OCI-LY7 (cell line): ENCODE results near the gene ZDHHC3. TPM values are rescaled to one million over a fixed set of nuclear protein-coding genes. Genes with fewer than 3 reads are reported as not detected.

Experiments used
- BruUV-seq: library from RNA; stranded (reverse); fragments of 400-500 nt; replicated peaks from 2 replicates; lab custom pipeline; 2021; lab: Mats Ljungman, UMichigan
- CTCF ChIA-PET: fragments of 300-600 bp; sonication (Branson Sonifier 250); formaldehyde crosslinking; loops from one replicate; lab custom pipeline; 2022; ENCODE audit warnings: antibody characterized with exemption; ENCODE audit not compliant: unreplicated experiment; lab: Charles Lee
- POLR2A ChIA-PET: fragments of 300-600 bp; sonication (Branson Sonifier 250); formaldehyde crosslinking; loops from one replicate; lab custom pipeline; 2022; ENCODE audit warnings: antibody characterized with exemption; lab: Charles Lee
- DNase-seq: peaks from one replicate; pipeline ENCODE4 v3.0.0-alpha.2; 2015; ENCODE audit warnings: low spot score
- H2AFZ ChIP-seq: fragments of 200-600 bp; sonication (generic), shearing (Covaris generic); 2 replicates; pipeline ENCODE4 v1.6.1; 2014; ENCODE audit warnings: mild to moderate bottlenecking, antibody characterized with exemption, low read length, moderate library complexity
- H3K27ac ChIP-seq: fragments of 200-600 bp; sonication (generic); 2 replicates; pipeline ENCODE4 v1.5.1; 2014; ENCODE audit warnings: mixed run types, low read depth, mild to moderate bottlenecking, moderate library complexity, low read length, inconsistent platforms; ENCODE audit not compliant: poor library complexity, severe bottlenecking
- H3K36me3 ChIP-seq: fragments of 200-600 bp; sonication (generic); 2 replicates; pipeline ENCODE4 v1.6.1; 2014; ENCODE audit warnings: mild to moderate bottlenecking, antibody characterized with exemption, low read length, moderate library complexity, mixed read lengths; ENCODE audit not compliant: insufficient read depth
- H3K4me1 ChIP-seq: fragments of 200-600 bp; sonication (generic); 2 replicates; pipeline ENCODE4 v1.5.1; 2014; ENCODE audit warnings: mild to moderate bottlenecking, low read length; ENCODE audit not compliant: insufficient read depth, poor library complexity, severe bottlenecking
- H3K4me2 ChIP-seq: fragments of 200-600 bp; sonication (generic); 2 replicates; pipeline ENCODE4 v1.6.1; 2014; ENCODE audit warnings: mild to moderate bottlenecking, low read length
- H3K4me3 ChIP-seq: fragments of 200-600 bp; sonication (generic); 2 replicates; pipeline ENCODE4 v1.5.1; 2014; ENCODE audit warnings: mild to moderate bottlenecking, low read depth, low read length; ENCODE audit not compliant: poor library complexity, severe bottlenecking
- H3K79me2 ChIP-seq: fragments of 200-600 bp; sonication (generic); 2 replicates; pipeline ENCODE4 v1.6.1; 2016; ENCODE audit warnings: low read depth, mild to moderate bottlenecking, low read length, moderate library complexity, mixed read lengths; ENCODE audit not compliant: insufficient read depth
- H3K9me2 ChIP-seq: fragments of 200-600 bp; sonication (generic); 2 replicates; pipeline ENCODE4 v1.6.1; 2016; ENCODE audit warnings: mild to moderate bottlenecking, low read length, mixed read lengths; ENCODE audit not compliant: insufficient read depth
- H3K9me3 ChIP-seq: fragments of 200-600 bp; sonication (generic); 2 replicates; pipeline ENCODE4 v1.6.1; 2014; ENCODE audit warnings: mild to moderate bottlenecking, mixed run types, low read length, mixed read lengths
- H4K20me1 ChIP-seq: fragments of 200-600 bp; sonication (generic); 2 replicates; pipeline ENCODE4 v1.6.1; 2014; ENCODE audit warnings: mild to moderate bottlenecking, antibody characterized with exemption, low read length, moderate library complexity, mixed read lengths; ENCODE audit not compliant: insufficient read depth
- EZH2phosphoT487 ChIP-seq: fragments of 200-600 bp; sonication (generic); IDR thresholded peaks from 2 replicates; pipeline ENCODE4 v1.6.1; 2018; ENCODE audit warnings: low read depth, borderline replicate concordance, mild to moderate bottlenecking, mixed run types, antibody characterized with exemption, low read length, moderate library complexity, mixed read lengths
- intact Hi-C: fragments of 100-400 bp; cut with micrococcal nuclease; formaldehyde crosslinking; loops from one replicate; pipeline ENCODE4 v1.10.0; 2022; ENCODE audit not compliant: unreplicated experiment
- total RNA-seq, 2 experiments: library from RNA; depleted of rRNA in 1 of 2; stranded (reverse); fragments of >200 nt in 1 of 2; shearing (Covaris generic) in 1 of 2; gene quantifications; 2 replicates each; pipeline ENCODE4 v1.2.3, GENCODE V29; 2014 to 2022
- TF ChIP-seq, protein P1 (sequence below): fragments of 200-600 bp; sonication (generic); conservative IDR thresholded peaks from 2 replicates; pipeline ENCODE4 v1.5.1; 2014; ENCODE audit warnings: mild to moderate bottlenecking, antibody characterized with exemption, low read length, moderate library complexity, mixed read lengths

Gene ZDHHC3
- total RNA-seq, 2 experiments from 2014 or later = 53.1 to 53.6 TPM

DNA sequence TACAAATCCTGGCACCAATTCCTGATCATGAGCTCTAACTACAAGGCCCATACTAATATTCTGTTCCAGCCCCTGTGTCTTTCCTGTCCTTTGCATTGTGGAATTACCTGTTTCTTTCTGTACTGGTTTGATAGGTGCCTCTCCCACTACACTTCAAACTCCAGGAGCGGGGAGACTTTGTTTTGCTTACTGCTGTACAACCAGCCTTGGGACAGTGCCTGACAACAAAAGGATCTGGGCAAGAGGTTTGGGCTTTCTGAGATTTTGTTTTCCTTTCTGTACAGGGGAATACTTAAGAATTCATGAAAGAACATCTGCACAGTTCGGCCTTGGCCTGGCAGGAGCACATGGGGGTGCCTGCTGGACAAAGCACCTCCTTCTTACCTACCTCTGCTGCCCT is 45.1 kb downstream of the ZDHHC3 start:
- TF ChIP-seq, protein P1, sequence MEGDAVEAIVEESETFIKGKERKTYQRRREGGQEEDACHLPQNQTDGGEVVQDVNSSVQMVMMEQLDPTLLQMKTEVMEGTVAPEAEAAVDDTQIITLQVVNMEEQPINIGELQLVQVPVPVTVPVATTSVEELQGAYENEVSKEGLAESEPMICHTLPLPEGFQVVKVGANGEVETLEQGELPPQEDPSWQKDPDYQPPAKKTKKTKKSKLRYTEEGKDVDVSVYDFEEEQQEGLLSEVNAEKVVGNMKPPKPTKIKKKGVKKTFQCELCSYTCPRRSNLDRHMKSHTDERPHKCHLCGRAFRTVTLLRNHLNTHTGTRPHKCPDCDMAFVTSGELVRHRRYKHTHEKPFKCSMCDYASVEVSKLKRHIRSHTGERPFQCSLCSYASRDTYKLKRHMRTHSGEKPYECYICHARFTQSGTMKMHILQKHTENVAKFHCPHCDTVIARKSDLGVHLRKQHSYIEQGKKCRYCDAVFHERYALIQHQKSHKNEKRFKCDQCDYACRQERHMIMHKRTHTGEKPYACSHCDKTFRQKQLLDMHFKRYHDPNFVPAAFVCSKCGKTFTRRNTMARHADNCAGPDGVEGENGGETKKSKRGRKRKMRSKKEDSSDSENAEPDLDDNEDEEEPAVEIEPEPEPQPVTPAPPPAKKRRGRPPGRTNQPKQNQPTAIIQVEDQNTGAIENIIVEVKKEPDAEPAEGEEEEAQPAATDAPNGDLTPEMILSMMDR = no peak
- no peak for TF ChIP-seq EZH2phosphoT487
- peaks cover 89% of the 10 kb centered on the region for H3K36me3 ChIP-seq
- CTCF ChIA-PET = no interaction called here

DNA sequence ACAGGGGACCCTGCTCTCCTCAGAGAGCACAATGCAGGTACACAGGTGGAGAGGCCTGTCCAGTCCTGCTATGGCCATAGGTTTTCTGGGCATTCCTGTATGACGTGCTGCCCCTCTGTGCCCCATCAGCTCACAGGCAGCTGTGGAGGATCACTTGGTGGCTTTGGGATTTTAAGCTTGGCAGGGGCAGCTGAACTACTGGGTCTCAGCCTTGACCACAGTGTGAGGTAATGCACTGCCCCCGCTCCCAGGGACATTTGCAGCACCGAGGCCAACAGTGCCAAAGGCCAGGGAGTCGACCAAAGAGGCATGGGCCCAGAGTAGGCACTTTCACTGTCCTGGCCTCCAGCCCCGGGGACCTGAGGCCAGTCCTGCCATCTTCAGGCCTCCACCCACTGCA is 46.2 kb downstream of the ZDHHC3 start:
- Histone ChIP-seq H3K27ac (no peak overlapping the region), H2AFZ (no peak overlapping the region), H4K20me1 (no peaks in the 10 kb centered on the region), H3K9me2 (no peaks in the 10 kb centered on the region), H3K4me3 (no peak overlapping the region), H3K36me3 (peaks cover 89% of the 10 kb centered on the region), H3K4me1 (no peaks in the 10 kb centered on the region), H3K9me3 (no peaks in the 10 kb centered on the region), H3K4me2 (no peak overlapping the region), H3K79me2 (no peaks in the 10 kb centered on the region)
- no peak for TF ChIP-seq EZH2phosphoT487
- TF ChIP-seq, protein P1 = no peak
- CTCF ChIA-PET = no interaction called here
- no TSS peak for BruUV-seq
- no peak for DNase-seq
- POLR2A ChIA-PET = no interaction called here
- intact Hi-C loops = no loop called here

More for the DNA sequence above, 45.1 kb downstream of the ZDHHC3 start:
- Histone ChIP-seq H3K9me3 (no peaks in the 10 kb centered on the region), H3K4me1 (no peaks in the 10 kb centered on the region), H4K20me1 (no peaks in the 10 kb centered on the region), H2AFZ (no peak overlapping the region), H3K9me2 (no peaks in the 10 kb centered on the region), H3K27ac (no peak overlapping the region), H3K4me3 (no peak overlapping the region), H3K79me2 (no peaks in the 10 kb centered on the region), H3K4me2 (no peak overlapping the region)
- intact Hi-C loops = no loop called here
- no peak for DNase-seq
- no TSS peak for BruUV-seq
- POLR2A ChIA-PET = no interaction called here

DNA sequence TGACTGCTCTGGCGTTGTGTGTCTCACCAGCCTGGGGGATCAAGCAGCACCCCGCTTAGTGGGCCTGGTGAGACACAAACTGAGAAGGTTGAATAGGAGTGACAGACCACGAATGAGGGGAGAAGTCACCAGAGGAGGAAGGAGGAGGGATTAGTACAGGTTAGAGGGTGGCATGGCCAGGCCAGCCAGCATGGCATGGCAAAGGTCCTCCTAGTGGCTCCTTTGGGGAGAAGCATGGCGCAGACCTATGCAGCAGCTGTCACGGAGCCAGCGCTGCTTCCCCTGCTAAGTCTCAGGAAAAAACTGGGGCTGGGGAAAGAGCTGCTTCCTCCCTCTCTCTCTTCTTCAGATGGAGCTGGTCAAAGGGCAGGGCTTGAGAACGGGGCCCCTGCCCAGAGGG is 48.6 kb downstream of the ZDHHC3 start:
- ChIA-PET CTCF (no interaction called here), POLR2A (interaction anchor here (0.6 to 0.9 kb wide), 2 partner anchors 18 to 782 kb away, joined by 3 read pairs; no protein-coding TSS in a partner anchor)
- TF ChIP-seq, protein P1 = no peak
- TF ChIP-seq EZH2phosphoT487 = no peak

More for the DNA sequence above, 48.6 kb downstream of the ZDHHC3 start:
- Histone ChIP-seq H3K4me2 (no peak overlapping the region), H3K27ac (no peak overlapping the region), H3K36me3 (peaks cover 83% of the 10 kb centered on the region), H3K4me3 (no peak overlapping the region), H3K9me3 (no peaks in the 10 kb centered on the region), H4K20me1 (no peaks in the 10 kb centered on the region), H2AFZ (no peak overlapping the region), H3K9me2 (no peaks in the 10 kb centered on the region), H3K4me1 (no peaks in the 10 kb centered on the region), H3K79me2 (no peaks in the 10 kb centered on the region)
- no TSS peak for BruUV-seq
- no peak for DNase-seq
- intact Hi-C loops = no loop called here
